Measurements from ENCODE around the gene LHX3.

The LHX3 gene

DNA sequence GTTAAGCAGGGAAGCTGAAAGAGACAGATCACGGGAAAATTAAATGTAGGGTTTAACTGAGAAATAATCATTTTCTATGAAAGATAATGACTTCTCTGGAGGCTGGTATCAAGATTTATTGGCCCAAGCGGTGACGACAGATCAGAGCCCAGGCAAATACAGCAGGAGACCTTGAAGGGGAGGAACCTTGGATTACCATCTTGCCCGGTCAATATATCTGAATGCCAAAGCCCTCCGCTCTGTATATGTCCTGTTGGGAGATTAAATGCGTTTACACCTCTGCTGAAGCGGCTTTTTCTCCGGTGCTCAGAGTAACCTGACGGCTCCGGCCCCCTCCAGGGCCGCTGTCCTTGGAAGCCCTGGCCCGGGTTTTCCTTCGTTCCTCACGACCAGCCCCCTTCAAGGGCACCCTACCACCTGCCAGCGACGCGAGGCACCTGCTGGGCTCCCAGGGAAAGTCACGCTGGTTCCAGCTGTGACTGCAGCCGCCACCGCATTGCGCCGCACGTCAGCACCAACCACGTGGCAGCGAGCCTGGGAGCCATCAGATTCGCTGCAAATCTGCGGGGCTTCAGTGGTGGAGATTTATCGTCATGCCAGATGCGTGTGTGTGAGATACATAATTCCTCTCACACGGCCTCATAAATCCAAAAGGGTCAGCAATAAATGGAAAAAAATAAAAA, 45.1 kb upstream of the LHX3 start:
- TF ChIP-seq ZNF423 (tag by site-specific recombination; IDR thresholded peaks at IDR 0.05) (peak; percentile 74; the same call in 1 of the 2 replicates), ZNF777 (tag by site-specific recombination; IDR thresholded peaks at IDR 0.05; ENCODE audit: borderline replicate concordance) (no peak), ZNF302 (tag by site-specific recombination; IDR thresholded peaks at IDR 0.05; ENCODE audit: low read depth) (no peak), ZIC2 (tag by site-specific recombination; IDR thresholded peaks at IDR 0.05) (peak; percentile 70; the same call in 1 of the 2 replicates), ZNF248 (tag by site-specific recombination; IDR thresholded peaks at IDR 0.05) (no peak), ZBTB11 (tag by site-specific recombination; conservative IDR thresholded peaks at IDR 0.05; ENCODE audit: low read depth) (no peak)
- TF ChIP-seq, protein P1, sequence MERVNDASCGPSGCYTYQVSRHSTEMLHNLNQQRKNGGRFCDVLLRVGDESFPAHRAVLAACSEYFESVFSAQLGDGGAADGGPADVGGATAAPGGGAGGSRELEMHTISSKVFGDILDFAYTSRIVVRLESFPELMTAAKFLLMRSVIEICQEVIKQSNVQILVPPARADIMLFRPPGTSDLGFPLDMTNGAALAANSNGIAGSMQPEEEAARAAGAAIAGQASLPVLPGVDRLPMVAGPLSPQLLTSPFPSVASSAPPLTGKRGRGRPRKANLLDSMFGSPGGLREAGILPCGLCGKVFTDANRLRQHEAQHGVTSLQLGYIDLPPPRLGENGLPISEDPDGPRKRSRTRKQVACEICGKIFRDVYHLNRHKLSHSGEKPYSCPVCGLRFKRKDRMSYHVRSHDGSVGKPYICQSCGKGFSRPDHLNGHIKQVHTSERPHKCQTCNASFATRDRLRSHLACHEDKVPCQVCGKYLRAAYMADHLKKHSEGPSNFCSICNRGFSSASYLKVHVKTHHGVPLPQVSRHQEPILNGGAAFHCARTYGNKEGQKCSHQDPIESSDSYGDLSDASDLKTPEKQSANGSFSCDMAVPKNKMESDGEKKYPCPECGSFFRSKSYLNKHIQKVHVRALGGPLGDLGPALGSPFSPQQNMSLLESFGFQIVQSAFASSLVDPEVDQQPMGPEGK (tag by site-specific recombination; IDR thresholded peaks at IDR 0.05) = no peak
- CTCF ChIA-PET = interaction anchor here (2.4 kb wide), 1 partner anchor 34 kb away, joined by 9 read pairs; no protein-coding TSS in a partner anchor
- no peaks in the 10 kb centered on the region for H3K9me3 ChIP-seq (ENCODE audit: control insufficient read depth, insufficient read depth, low read depth, low read length)
- H3K4me3 ChIP-seq (ENCODE audit: low read depth, low read length) = no peak overlapping the region
- H3K27ac ChIP-seq (ENCODE audit: extremely low read depth, low read depth, low read length) = no peak overlapping the region
- H3K36me3 ChIP-seq (ENCODE audit: control insufficient read depth in 2 of 2, insufficient read depth in 1 of 2, low read length in 2 of 2) = no peaks in the 10 kb centered on the region
- 0 out of 2 replicates have a peak, but pooled peaks cover 2% of the 10 kb centered on the region for H3K4me1 ChIP-seq (ENCODE audit: control insufficient read depth, insufficient read depth, low read length)
- POLR2A ChIA-PET = no interaction called here

DNA sequence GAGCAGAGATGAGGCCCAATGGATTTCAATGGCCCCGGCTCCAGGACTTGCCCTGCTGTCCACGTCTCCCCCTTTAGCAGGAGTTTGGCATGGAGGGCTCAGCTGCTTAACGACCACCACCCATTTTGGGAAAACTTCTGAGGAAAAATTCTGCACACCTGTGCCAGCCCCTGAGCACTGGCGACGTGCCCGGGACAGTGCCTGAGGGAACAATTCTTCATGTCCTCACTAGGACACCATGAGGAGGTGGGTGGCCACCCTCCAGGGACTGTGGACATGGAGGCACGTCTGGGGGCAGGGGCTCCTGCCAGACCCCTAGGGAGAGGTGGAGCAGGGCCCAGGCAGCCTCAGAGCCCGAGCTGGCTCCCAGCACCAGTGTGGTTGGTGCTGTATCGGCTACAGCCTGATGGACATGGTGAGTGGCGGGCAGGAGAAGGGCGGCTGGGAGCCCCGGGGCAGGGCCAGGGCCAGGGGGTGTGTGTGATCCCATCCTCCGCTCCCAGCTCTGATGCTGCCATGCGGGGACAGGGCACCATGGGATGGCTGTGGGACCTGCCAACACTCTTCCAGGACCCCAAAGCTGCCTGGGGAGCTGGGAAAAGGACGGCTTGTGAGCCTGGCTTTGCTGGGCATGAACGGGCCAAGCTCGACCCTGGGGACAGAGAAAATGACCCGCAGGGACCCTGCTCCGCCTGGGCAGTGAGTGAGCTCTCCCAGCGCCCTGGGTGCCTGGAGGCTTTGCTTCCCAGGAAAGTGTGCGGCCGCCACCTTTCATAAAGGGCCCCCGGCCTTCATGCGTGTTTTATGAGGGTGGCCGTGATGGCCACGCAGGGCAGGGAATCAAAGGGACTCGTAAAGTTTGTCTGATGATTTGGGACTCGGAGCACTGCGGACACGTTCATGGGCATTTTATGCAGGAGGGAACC, 44.3 kb upstream of the LHX3 start:
- 0 out of 2 replicates have a peak, but pooled peaks cover 2% of the 10 kb centered on the region for H3K4me1 ChIP-seq (ENCODE audit: control insufficient read depth, insufficient read depth, low read length)
- H3K36me3 ChIP-seq (ENCODE audit: control insufficient read depth in 2 of 2, insufficient read depth in 1 of 2, low read length in 2 of 2) = no peaks in the 10 kb centered on the region
- H3K9me3 ChIP-seq (ENCODE audit: control insufficient read depth, insufficient read depth, low read depth, low read length) = no peaks in the 10 kb centered on the region
- no peak overlapping the region for H3K27ac ChIP-seq (ENCODE audit: extremely low read depth, low read depth, low read length)
- TF ChIP-seq ZNF280C (tag by site-specific recombination; IDR thresholded peaks at IDR 0.05) (no peak), SETDB1 (IDR thresholded peaks at IDR 0.05; ENCODE audit: insufficient read length, low read length) (no peak), KLF10 (tag by site-specific recombination; IDR thresholded peaks at IDR 0.05) (no peak), ZIC2 (tag by site-specific recombination; IDR thresholded peaks at IDR 0.05) (0 out of 2 replicates have a peak, but pooled peaks have one; percentile 7)
- no peak overlapping the region for H3K4me3 ChIP-seq (ENCODE audit: low read depth, low read length)
- ChIA-PET POLR2A (no interaction called here), CTCF (interaction anchor here (2.4 kb wide), 1 partner anchor 35 kb away, joined by 9 read pairs; no protein-coding TSS in a partner anchor)
